NCI-H510A (cell line): Measurements from ENCODE around the gene APEH.
"Not testable (repeated sequence)": the region's sequence is repeated elsewhere in the genome, so short reads cannot be mapped to it uniquely, and the experiment has no call there.

Experiments
- DNase-seq: peaks from one replicate; lab custom pipeline; 2025; lab: John Stamatoyannopoulos, UW

Gene APEH

GRCh38 chr3:49690856-49691255, 16.7 kb downstream of the APEH start:
- DNase-seq, result not testable (repeated sequence)

GRCh38 chr3:49691481-49691880, 17.3 kb downstream of the APEH start:
- DNase-seq, result not testable (repeated sequence)

- DNase-seq, result not testable (repeated sequence)
Measured at GRCh38 chr3:49694409-49695070, 20.4 kb downstream of the APEH start.

DNA sequence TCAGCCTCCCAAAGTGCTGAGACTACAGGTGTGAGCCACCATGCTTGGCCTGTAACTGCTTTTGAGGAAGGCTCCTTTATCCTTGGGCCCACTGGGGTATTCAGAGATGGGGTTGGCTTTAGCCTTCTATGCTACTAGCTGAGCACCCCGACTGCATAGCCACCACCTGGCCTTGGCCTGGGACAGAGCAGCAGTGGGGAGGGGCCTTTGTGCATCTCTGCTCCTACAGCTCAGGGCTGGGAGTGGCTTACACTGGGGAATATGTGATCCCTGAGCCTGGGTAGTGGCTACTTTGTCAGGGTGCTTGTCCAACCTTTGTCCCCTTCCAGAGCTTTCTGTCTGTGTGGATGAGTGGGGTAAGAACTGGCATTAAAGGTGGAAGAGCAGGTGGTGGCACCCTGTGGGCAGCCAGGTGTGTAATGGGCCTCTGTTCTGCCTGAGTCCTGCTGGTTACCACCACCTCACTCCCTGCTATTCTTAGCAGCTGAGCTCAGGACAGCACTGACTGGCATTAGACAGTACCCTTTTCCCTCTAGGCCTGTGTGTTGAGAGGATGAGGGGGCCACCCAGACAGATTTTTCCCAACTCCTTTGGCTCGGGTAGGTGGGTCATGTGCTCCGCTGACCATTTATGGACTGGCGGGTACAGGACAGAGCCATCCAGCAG, 21.3 kb downstream of the APEH start:
- not testable (repeated sequence) for DNase-seq

DNA sequence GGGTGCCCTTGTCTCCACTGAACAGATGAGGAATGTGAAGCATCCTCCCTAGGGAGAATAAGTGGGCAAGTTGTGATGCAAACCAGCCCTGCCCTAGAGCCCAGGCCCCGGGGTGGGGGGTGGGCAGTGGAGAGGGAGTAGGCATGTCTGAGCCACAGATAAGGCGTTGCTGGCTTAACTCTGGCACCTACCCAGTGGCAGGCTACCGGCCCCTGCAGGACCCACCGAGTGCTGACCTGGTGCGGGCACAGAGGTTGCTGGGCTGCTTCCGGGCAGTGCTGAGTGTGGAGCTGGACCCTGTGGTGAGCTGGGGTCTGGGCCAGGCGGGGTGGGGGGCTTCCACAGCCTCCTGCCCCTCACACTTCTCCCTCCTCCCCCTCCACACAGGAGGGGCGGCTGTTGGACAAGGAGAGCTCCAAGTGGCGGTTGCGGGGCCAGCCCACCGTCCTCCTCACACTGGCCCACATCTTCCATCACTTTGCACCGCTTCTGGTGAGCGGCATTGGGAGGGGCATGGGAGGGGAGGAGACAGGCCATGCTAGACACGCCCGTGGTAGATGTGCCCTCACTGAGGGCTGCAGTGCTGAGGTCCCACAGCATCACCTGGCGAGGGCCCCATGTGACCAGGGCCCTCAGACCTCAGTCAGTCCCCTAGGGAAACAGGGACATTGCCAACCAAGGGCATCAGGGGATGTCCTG, 25.3 kb downstream of the APEH start:
- DNase-seq, result no peak

- no peak for DNase-seq
Measured at GRCh38 chr3:49700014-49700413, 25.9 kb downstream of the APEH start.

- DNase-seq, result no peak
Measured at GRCh38 chr3:49700453-49701128, 26.4 kb downstream of the APEH start.

DNA sequence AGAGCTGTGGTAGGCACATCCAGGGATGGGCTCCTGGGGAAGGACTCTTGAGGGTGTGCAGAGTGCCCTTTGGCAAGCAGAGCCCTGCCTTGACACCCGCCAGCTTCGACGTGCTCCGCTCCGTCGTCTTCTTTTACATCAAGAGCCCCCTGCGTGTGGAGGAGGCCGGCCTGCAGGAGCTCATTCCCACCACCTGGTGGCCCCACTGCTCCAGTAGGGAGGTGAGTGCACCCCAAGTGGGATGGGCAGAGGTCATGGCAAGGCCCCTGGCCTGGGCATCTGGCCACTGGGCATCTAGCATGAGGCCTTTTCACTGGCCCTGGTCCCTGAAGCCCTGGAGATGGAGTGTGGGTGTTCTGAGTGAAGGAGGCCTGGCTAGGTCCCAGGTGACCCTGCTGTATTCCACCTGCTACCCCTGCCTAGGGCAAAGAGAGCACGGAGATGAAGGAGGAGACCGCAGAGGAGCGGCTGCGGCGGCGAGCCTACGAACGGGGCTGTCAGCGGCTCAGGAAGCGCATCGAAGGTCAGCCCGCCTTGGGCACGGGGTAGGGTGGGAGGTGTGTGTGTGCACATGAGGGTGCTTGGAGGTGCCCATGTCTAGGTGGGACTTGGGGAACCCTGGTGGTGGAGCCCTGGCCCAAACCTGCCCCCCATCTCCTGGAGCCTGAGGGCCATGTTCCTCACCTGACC, 27.4 kb downstream of the APEH start:
- no peak for DNase-seq

GRCh38 chr3:49702672-49703071, 28.5 kb downstream of the APEH start:
- no peak for DNase-seq

GRCh38 chr3:49703443-49703927, 29.3 kb downstream of the APEH start:
- DNase-seq, result no peak

DNA sequence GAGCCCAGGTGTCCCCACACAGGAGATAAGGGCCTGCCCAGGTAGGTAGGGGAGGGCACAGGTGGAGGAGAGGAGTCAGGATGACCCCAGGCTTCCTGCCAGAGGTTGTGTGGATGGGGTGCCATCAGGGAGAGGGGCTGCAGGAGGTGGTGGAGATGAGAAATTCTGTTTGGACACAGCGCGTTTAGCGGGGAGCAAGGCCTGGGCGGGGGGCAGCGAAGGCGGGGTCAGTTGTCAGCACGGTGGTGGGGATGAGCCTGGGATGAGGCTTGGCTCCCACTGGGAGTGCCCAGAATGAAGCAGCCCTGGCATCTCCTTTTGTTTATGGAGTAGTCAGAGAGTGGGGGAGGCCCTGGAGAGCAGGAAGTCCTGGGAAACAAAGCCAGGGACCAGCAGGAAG, 29.8 kb downstream of the APEH start:
- DNase-seq, result no peak

- no peak for DNase-seq
Measured at GRCh38 chr3:49704629-49705028, 30.5 kb downstream of the APEH start.

DNA sequence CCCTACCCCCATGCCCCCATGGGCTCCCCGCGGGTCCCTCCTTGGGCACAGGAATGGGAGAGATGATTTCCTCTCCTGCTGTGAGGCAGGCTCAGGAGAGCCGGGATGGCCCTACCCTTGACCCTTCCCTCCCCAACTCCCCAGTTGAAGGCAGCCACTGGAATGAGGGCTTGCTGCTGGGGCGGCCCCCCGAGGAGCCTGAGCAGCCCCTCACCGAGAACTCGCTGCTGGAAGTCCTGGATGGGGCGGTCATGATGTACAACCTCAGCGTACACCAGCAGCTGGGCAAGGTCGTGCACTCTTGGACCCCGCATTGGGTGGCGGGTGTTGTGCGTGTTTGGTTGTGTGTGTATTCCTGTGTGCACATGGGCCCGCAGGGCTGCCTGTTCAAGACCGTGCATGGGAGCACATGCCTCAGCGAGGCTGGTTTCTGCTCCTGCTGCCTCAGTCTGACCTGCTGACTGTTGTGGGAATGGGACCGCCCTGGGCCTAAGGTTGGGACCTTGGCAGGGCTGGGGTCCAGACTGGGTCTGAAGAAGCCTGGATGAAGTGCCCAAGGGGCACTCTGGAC, 31.3 kb downstream of the APEH start:
- no peak for DNase-seq

GRCh38 chr3:49706456-49707112, 32.4 kb downstream of the APEH start:
- DNase-seq, result no peak

- DNase-seq, result no peak
Measured at GRCh38 chr3:49707113-49707480, 32.9 kb downstream of the APEH start.

DNA sequence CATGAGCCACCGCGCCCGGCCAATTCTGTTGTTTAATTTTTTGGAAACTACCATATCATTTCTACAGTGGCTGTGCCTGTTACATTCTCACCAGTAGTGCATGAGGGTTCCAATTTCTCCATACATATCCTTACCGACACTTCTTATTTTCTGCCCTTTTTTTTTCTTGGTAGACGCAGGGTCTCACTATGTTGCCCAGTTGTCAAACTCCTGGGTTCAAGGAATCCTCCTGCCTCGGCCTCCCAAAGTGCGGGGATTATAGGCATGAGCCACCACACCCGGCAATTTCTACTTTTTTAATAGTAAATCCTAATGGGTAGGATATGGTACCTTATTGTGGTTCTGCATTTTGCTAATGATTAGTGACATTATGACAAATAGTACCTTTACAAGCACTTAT, 35.7 kb downstream of the APEH start:
- DNase-seq, result no peak

DNA sequence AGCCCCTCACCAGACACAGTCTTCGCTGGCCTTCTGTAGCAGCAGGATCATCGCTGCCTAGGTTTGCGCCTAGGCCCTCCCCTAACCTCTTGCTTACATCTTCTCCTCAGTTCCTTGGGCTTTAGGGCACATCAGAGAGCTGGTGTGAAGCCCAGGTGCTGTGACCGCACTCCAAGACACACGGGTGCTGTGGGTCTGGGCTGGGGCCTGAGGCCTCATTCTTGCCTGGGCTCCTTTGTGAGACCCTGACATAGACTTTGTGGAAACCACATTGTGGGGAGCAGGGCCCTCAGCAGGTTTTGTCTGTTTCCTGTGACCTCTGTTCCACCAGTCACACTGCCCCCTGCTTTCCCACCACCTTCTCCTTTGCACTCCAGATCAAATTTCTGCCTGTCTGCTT, 37.3 kb downstream of the APEH start:
- DNase-seq, result no peak

- no peak for DNase-seq
Measured at GRCh38 chr3:49712166-49712565, 38.0 kb downstream of the APEH start.

GRCh38 chr3:49712631-49713317, 38.6 kb downstream of the APEH start:
- no peak for DNase-seq

DNA sequence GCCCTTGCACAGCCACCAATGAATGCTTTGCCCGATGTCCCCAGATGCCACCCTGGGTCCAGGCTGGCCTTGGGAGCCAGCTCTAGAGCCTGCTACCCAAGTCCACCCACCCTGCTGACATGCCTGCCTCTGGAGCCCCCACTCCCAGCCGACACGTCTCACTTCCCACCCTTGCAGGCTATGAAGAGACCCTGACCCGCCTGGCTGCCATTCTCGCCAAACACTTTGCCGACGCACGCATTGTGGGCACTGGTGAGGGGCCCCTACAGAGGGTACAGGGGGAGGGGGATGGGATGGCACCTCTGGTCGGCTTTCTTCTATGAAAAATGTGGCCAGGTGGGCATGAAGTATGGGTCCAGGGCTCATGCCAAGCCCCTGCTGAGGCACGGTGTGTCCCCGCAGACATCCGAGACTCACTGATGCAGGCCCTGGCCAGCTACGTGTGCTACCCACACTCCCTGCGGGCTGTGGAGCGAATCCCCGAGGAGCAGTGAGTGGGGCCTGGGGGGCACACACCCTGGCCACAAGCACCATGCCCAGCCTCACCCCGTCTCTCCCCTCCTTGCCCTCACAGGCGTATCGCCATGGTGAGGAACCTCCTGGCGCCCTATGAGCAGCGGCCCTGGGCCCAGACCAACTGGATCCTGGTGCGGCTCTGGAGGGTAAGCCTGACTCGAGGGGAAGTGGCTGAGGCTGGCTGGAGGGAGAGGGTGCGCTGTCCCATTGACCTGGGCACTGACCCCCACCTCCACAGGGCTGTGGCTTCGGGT, 39.4 kb downstream of the APEH start:
- DNase-seq, result no peak
